GM04504 (cell line): ENCODE data around the gene SOX15.
"Not testable (repeated sequence)": the region's sequence is repeated elsewhere in the genome, so short reads cannot be mapped to it uniquely, and the experiment has no call there.

ENCODE experiments used
- DNase-seq: peaks from one replicate; pipeline ENCODE4 v3.0.0-alpha.2; 2012; ENCODE audit warnings: low read depth

The SOX15 gene

DNA sequence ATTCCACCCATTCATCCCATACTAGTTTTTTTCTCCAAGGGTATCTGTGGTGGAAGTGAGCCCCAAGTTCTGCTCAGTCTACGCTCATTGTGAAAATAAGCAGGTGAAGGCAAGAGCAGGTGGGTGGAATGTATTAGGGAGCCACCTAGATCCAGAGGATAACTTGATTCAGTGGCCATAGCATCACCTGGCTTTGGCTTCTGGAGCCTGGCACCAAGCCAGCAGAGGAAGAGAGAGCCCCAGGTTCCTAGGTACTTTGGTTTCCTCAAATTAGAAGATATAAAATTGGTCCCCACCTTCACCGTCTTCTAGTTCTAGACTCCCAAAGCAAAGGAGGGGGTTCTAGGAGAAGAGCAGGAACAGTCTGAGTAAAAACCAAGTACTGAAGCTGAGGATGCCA, 20.7 kb upstream of the SOX15 start:
- no peak for DNase-seq

DNA sequence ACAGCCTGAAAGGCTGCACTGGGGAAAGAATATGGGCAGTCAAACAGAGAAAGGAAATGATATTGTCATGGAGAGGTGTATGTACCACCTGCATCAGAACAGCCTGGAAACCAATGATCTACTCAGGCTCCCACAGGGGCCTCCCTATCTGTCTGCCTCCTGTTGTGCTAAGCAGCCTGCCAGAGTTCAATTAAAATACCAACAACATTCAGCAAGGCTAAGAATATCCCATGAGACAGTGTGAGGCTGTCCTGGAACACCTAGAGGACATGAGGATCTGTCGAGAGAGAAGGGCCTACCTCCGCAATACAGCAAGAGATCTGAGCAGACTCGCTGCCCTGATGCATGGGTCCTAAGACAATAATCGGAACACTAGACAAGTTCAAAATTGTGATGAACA, 16.4 kb upstream of the SOX15 start:
- DNase-seq, result no peak

DNA sequence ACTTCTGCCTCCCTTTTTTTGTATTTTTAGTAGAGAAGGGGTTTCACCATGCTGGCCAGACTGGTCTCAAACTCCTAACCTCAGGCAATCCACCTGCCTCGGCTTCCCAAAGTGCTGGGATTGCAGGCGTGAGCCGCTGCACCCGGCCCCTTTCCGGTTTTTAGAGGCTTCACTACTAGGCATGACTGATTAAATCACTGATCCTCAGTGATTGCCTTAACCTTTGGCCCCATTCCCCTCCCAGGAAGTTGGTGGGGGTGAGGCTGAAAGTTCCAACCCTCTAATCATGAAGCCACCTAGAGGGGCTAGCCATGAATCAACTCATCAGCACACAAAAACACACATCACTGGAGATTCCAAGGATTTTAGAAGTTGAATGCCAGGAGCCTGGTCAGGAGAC, 7.7 kb upstream of the SOX15 start:
- DNase-seq, result not testable (repeated sequence)

DNA sequence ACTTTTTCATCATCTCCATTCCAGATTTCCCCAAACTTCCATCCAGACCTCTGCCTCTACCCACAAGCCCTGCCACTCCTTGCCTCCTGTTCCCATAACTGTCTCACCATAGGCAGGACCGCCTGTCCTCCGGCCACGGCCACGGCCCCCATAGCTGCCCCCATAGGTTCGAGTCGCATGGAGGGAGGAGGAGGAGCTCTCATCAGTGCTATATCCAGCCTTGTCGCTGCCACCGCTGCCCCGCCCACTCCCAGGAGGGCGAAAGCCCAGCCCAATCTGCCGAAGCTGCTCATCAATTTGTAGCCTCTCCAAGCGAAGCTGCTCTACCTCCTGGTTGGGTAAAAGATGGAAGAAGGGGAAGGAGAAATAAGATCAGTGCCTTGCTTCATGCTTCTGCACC, 3.4 kb upstream of the SOX15 start:
- no peak for DNase-seq

DNA sequence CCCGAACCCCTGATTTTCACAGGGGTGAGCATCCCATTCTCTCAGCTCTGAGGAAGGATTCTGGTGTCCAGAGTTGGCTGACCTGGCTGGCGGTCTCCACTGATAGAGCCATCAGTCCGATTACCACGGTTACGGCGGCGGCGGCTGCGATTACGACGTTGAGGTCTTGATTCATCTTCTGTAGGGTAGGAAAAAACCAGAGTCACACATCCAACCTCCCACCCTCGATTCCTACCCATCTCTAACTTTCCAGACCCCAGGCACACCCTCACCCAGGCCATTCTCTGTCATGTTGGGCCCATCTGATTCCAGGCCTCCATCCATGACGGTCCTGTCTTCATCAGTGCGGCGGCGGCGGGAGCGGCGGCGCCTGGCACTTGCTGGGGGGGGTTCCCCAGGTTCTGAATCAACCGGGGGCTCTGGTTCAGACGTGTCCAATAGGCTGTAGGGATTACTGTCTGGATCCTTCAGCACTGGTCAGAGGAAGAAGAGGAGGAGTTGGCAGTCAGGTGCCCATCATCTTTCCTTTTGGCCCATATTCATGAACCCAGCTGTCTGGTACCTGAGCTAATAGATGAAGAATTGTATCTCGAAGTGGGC, 2.6 kb upstream of the SOX15 start:
- no peak for DNase-seq

DNA sequence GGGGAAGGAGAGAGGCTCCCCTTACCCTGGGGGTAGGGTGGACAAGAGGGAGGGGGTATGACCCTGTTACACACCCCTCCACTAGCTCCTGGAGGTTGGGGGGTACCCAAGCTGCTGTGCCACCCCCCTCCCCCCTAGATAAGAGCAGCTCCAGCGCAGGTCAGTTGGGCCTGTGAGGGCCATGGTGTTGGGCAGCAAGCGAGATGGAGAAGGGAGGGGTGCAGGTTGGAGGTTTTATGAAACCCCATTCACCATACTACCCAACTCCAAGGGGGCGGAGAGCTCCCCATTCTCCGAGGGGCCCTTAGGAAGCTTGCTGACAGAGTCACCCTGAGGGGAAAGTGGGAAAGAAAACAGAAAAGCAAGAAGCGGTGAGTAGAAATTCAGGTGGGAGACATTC, 1.7 kb upstream of the SOX15 start:
- no peak for DNase-seq

DNA sequence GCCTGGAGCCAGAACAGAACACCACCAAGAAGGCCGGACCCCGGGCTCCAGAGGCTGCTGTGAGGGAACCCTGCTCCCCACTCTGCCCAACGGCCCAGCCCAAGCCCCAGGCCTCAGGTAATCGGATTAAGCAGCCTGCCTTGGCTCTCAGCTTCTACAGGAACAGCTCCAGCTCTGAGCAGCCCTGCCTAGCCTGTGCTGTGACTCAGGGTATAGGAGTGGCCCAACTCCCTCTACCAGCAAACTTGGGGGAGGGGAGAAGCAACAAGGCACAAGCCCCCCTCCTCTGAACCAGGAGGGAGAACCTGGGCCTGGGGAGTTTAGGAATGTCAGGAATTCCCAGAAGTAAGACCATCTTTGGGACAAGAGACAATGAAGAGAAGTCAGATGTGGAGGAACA, 849 bp upstream of the SOX15 start:
- DNase-seq, result no peak

DNA sequence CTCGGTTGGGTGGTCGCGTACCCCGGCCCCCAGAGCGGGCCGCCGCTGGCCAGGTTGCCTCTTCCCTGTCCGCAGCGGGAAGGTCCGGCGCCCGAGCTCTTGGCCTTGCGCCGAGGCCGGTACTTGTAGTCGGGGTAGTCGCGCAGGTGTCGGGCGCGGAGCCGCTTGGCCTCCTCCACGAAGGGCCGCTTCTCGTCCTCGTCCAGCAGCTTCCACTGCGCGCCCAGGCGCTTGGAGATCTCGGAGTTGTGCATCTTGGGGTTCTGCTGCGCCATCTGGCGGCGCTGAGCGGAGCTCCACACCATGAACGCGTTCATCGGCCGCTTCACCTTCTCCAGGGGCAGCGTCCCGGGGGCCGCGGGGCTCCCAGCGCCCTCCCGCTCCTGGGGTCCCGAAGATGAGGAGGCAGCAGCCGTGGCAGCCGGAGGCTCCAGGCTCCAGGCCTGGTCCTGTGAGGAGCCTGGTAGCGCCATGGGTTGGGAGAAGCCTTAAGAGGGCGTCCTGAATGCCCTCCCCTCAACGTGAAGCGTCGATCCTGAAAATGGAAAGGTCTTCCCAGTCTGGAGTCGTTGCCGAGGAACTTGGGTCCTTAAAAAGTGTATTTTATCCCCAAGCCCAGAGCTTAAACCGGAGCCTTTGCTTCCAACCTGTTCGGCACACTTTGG, 558 bp downstream of the SOX15 start:
- DNase-seq, result peak; percentile 60

DNA sequence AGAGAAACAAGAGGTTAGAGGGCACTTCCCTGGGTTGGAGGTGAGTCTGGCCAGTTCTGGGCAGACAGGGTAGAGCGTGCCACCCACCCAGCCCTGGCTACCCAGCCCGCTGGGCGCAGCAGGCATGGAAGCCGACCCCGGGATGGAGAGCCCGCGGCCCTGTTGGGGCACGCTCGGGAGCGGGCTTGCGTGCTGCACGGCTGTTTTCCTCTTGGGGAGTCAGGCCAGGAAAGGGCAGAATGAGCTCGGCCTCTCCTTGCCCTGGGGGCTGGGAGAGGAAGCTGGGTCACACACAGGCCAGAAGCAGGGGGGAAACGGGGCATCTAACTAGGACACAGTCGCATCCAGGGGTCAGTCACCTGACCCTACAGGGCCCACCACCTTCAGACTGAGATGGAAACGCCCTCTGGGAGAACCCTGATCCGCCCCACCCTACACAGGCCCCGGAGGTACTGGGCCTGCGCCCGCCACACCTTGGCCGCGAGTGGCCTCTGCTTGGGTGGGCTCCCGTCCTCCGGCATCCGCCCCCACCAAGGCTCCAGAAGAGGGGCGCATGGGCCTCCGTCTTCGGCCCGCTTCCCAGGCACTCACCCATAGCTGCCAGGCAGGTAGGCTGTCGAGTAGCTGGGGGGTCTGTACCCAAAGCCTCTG, 1.2 kb downstream of the SOX15 start:
- DNase-seq, result no peak

DNA sequence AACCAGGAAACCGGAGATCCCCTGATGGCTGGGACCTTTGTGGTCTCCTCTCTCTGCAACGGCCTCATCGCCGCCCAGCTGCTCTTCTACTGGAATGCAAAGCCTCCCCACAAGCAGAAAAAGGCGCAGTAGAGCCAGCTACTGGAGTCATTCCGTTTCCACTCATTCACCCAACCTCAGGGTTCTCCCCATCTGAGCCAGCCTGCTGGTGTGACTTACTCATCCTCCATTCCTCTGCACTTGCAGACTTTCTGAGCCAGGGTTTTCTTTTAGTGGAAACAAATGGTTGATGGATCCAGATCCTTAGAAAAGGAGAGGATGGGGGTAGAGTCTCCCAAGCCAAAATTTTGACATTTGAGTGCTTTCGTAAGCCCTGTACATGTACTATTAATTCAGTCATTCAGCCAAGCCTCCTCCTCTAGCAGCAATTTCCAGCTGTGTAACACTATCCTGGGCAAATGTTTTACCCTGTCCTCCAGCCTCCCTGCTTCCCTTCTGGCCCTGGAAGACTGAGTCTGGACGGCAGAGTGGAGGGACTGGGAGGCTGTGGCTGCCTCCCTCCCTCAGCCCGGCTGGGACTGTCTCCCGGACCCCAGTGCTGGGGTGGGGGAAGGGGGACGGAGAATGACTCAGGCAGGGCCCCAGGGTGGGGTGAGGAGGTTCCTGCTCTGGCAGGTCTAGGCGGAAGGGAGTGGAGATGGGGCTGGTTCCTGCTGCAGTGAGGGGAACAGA, 2.3 kb downstream of the SOX15 start:
- peak; percentile 87 for DNase-seq

DNA sequence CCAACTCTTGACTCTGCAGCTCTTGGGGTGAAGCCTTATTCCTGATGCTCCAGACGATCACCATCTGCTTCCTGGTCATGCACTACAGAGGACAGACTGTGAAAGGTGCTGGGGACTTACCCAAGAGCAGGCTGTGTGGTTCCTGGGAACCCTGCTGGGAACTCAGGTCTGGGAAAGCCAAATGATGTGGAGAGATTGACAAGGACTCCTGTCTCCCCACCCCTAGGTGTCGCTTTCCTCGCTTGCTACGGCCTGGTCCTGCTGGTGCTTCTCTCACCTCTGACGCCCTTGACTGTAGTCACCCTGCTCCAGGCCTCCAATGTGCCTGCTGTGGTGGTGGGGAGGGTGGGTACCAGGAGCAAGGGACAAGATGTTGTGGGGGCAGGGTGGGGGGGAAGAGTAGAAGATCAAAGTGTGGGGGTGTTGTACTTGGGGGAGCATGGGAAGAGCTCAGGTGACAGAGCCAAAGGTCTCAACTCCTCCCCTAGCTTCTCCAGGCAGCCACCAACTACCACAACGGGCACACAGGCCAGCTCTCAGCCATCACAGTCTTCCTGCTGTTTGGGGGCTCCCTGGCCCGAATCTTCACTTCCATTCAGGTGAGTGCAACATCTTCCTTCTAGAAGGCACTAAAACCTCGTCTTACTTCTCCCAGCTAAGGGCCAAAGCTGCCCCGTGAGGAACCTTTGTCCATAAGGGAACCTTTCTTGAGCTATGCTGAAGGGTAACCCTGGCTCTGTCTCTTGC, 3.0 kb downstream of the SOX15 start:
- DNase-seq, result no peak

DNA sequence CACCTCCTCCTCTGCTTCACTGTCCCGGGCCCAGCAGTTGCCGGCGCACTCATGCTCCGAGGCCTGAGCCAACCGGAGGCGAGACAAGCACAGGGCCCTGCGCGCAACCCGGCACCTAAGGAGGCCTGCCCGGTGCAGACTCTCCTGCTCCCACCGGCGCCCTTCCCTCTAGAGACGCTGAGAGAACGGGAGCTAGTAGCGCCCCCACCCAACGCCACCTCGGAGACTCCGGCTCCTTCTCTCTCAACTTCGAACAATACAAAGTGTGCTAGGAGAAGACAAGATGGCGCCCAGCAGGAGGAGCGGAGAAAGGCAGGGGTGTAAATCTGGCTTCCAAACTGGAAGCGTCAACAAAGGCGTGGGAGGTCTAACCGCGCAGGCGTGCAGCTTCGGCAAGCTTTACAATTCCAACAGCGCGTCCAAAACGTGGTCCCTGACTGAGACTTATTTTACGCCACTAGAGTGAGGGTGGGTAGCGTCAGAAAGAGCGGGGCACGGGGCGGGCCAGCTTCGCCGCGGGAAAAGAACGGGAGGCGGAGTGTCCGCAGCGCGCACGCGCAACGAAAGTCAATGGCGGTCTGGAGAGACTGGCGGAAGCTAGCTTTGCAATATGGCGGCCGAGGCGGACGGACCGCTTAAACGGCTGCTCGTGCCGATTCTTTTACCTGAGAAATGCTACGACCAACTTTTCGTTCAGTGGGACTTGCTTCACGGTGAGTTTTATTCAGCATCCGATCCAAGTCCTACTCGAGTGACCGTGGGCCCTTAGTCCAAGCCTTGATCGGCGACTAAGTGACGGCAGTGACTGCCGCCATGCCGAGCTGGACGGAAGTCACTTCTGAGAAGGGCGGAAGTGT, 6.4 kb downstream of the SOX15 start, which contains the start of gene MPDU1:
Gene MPDU1 (plus strand): TSS at position 600 of the 857 bp plus-strand sequence. CDS start 11 bp downstream, at position 611.
- peak; percentile 91 for DNase-seq

DNA sequence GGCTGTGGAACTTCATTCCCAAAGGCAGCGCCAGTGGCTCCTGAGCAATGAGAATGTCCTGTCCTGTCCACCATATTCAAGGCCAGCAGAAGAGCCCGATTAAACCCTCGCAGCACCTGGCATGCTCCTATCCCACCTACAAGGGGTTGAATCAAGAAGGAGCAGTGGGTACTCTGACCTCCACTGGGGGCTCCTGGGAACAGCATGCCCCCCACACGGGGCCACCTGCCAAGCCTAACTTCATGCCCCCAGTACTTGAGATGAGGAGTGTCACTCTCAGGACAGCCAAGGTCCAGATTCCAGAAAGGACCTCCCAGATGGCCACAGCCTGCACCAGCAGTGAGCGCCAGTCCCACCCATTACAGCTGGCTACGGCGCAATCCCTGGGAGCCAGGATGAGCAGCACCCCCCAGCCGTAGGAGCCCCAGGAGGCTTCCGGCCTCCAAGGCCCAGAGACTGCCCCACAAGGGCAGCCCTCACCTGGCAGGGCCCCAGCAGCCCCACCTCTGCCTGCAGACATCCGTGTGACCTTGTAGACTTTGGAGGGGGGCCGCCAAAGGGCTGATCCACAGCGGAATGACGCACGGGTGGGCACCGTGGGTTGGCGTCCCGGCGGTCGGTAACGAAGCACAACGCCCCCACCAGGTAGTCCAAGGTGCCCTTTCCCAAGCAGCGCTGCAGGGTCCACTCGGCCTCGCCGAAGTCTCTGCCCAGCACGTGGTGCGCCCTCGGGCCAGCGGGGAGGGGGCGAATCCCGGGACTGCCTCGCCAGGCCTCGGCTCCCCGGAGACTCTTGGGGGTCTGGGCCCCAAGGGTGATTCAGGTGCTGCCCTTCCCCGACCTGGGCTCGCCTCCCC, 7.3 kb downstream of the SOX15 start:
- DNase-seq, result no peak

DNA sequence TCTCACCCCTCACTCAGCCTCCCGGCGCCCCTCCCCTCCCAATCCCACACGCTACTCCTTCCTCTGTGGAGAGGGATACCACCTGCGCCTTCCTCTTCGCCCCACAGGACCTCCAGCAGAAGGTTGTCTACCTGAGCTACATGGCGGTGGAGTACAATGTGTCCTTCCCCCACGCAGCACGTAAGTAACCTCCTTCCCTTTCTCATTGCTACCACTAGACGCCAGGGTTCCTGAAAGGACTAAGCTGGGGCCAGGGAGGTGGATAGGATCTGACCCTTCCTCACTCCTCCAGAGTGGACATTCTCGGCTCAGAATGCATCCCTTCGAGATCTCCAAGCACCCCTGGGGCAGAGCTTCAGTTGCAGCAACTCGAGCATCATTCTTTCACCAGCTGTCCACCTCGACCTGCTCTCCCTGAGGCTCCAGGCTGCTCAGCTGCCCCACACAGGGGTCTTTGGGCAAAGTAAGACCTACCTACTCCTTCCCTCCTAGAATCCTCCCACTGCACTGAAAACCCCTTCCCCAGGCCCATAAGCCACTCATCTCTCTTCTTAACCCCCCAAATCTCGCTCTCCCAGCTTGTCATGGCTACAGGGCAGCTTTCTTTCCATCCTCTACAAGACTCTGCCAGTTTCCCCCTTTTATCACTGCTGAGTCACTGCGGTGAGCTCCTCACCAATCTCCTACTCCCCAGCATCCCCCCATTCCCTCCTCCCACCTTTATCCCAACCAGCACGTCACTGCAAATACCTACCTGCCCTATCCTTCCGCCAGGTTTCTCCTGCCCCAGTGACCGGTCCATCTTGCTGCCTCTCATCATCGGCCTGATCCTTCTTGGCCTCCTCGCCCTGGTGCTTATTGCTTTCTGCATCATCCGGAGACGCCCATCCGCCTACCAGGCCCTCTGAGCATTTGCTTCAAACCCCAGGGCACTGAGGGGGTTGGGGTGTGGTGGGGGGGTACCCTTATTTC, 9.0 kb downstream of the SOX15 start:
- DNase-seq, result no peak

DNA sequence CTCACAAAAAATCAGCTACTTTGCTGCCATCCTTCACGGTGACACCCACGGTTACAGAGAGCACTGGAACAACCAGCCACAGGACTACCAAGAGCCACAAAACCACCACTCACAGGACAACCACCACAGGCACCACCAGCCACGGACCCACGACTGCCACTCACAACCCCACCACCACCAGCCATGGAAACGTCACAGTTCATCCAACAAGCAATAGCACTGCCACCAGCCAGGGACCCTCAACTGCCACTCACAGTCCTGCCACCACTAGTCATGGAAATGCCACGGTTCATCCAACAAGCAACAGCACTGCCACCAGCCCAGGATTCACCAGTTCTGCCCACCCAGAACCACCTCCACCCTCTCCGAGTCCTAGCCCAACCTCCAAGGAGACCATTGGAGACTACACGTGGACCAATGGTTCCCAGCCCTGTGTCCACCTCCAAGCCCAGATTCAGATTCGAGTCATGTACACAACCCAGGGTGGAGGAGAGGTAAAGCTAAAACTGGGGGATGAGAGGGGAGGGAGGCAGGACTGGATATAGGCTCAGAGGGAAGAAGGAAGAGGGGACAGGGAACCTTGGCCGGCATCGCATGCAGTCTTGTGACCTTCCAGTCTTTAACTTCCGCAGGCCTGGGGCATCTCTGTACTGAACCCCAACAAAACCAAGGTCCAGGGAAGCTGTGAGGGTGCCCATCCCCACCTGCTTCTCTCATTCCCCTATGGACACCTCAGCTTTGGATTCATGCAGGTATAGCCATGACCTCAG, 9.9 kb downstream of the SOX15 start:
- no peak for DNase-seq

DNA sequence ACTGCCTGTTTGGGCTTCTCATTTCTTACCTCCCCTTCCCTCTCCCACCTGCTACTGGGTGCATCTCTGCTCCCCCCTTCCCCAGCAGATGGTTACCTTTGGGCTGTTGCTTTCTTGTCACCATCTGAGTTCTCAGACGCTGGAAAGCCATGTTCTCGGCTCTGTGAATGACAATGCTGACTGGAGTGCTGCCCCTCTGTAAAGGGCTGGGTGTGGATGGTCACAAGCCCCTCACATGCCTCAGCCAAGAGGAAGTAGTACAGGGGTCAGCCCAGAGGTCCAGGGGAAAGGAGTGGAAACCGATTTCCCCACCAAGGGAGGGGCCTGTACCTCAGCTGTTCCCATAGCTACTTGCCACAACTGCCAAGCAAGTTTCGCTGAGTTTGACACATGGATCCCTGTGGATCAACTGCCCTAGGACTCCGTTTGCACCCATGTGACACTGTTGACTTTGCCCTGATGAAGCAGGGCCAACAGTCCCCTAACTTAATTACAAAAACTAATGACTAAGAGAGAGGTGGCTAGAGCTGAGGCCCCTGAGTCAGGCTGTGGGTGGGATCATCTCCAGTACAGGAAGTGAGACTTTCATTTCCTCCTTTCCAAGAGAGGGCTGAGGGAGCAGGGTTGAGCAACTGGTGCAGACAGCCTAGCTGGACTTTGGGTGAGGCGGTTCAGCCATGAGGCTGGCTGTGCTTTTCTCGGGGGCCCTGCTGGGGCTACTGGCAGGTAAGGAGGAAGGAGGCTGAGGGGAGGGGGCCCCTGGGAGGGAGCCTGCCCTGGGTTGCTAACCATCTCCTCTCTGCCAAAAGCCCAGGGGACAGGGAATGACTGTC, 10.7 kb downstream of the SOX15 start, which contains the start of gene CD68:
Gene CD68 (plus strand): TSS at position 638 of the 833 bp plus-strand sequence. CDS start 40 bp downstream, at position 678.
- DNase-seq, result peak; percentile 85
